ENCODE measurements around the gene DGKI.

DNA sequence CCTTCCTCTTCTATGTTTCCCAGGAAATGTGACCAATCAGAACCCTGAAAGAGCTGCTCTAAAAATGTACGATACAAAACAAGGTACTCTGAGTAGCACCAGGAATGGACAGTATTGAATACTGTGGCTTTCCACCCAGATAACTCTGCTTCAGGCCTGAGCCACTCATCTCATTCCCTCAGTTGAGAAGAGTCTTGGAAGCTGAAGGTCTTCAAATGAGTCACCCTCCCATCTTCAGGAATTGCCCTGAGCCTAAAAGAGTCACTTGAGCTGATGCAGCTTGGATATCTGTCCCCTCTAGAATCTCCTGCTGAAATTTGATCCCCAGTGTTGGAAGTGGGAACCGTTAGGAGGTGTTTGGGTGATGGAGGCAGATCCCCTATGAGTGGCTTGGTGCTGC is 210.4 kb downstream of the DGKI start:
- TF ChIP-seq, protein P1, sequence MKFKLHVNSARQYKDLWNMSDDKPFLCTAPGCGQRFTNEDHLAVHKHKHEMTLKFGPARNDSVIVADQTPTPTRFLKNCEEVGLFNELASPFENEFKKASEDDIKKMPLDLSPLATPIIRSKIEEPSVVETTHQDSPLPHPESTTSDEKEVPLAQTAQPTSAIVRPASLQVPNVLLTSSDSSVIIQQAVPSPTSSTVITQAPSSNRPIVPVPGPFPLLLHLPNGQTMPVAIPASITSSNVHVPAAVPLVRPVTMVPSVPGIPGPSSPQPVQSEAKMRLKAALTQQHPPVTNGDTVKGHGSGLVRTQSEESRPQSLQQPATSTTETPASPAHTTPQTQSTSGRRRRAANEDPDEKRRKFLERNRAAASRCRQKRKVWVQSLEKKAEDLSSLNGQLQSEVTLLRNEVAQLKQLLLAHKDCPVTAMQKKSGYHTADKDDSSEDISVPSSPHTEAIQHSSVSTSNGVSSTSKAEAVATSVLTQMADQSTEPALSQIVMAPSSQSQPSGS (tag by site-specific recombination; IDR thresholded peaks at IDR 0.05; ENCODE audit: low read depth): no peak
- TF ChIP-seq KLF16 (tag by site-specific recombination; IDR thresholded peaks at IDR 0.05) (no peak), ZNF133 (tag by site-specific recombination; IDR thresholded peaks at IDR 0.05) (no peak)
